Endothelial cell of umbilical vein (primary cell): ENCODE measurements around the gene SLMAP. TPM values are rescaled to one million over a fixed set of nuclear protein-coding genes. Genes with fewer than 3 reads are reported as not detected.

Experiments used
- BruUV-seq: library from RNA; stranded (reverse); fragments of 400-500 nt; replicated peaks from 2 replicates; lab custom pipeline; 2021; lab: Mats Ljungman, UMichigan
- CTCF ChIA-PET: fragments of 300-600, 350-600 bp; sonication (Branson Sonifier 250); formaldehyde crosslinking; loops from one replicate; lab custom pipeline; 2021; ENCODE audit warnings: antibody characterized with exemption, inconsistent platforms; lab: Charles Lee
- POLR2A ChIA-PET: fragments of 300-600, 350-600 bp; sonication (Branson Sonifier 250); formaldehyde crosslinking; loops from one replicate; lab custom pipeline; 2021; ENCODE audit warnings: antibody characterized with exemption, inconsistent platforms; lab: Charles Lee
- DNase-seq: peaks from one replicate; pipeline ENCODE4 v3.0.0-alpha.2; 2011; ENCODE audit warnings: low read depth, low spot score
- FAIRE-seq: peaks from 2 replicates; lab custom pipeline; 2011; peaks lifted over from hg19 to GRCh38; lab: Jason Lieb, UNC
- H2AFZ ChIP-seq: 2 replicates; pipeline ENCODE4 v1.6.0; 2012; ENCODE audit warnings: low read depth, low read length, control low read depth, inconsistent platforms
- H3K27ac ChIP-seq: 2 replicates; pipeline ENCODE4 v1.5.1; 2011; ENCODE audit warnings: low read depth, mild to moderate bottlenecking, control low read depth, low read length, moderate library complexity; ENCODE audit not compliant: insufficient read depth
- H3K27me3 ChIP-seq, 2 experiments: 2 replicates each; pipeline versions ENCODE4 v1.6.0 to v1.6.1; 2011; ENCODE audit warnings: low read length in 2 of 2, mixed read lengths in 1 of 2; ENCODE audit not compliant: control insufficient read depth in 2 of 2, insufficient read depth in 2 of 2
- H3K36me3 ChIP-seq, 2 experiments: 2 replicates in 1 of 2; 3 replicates in 1 of 2; pipeline ENCODE4 v1.5.1; 2011; ENCODE audit warnings: low read length in 2 of 2, mild to moderate bottlenecking in 1 of 2, moderate library complexity in 1 of 2; ENCODE audit not compliant: control insufficient read depth in 2 of 2, insufficient read depth in 2 of 2; ENCODE audit errors: extremely low read depth in 1 of 2
- H3K4me1 ChIP-seq: 3 replicates; pipeline ENCODE4 v1.5.1; 2011; ENCODE audit warnings: mild to moderate bottlenecking, low read length; ENCODE audit not compliant: control insufficient read depth, insufficient read depth; ENCODE audit errors: extremely low read depth
- H3K4me2 ChIP-seq: 2 replicates; pipeline ENCODE4 v1.6.1; 2011; ENCODE audit warnings: low read length, control low read depth, mixed read lengths; ENCODE audit not compliant: insufficient read depth
- H3K4me3 ChIP-seq, 3 experiments: fragments of 200-600 bp in 1 of 3; sonication (generic), shearing (Covaris generic) in 1 of 3; replicated peaks in 1 of 3; 2 replicates each; pipeline ENCODE4 v1.5.1; 2011 to 2016; ENCODE audit warnings: control low read depth in 3 of 3, low read length in 3 of 3, mild to moderate bottlenecking in 2 of 3, inconsistent platforms in 1 of 3, low read depth in 1 of 3, moderate library complexity in 1 of 3; ENCODE audit not compliant: insufficient read depth in 1 of 3
- H3K79me2 ChIP-seq: 2 replicates; pipeline ENCODE4 v1.6.0; 2012; ENCODE audit warnings: low read length, inconsistent platforms; ENCODE audit not compliant: control insufficient read depth, insufficient read depth
- H3K9ac ChIP-seq: replicated peaks from 2 replicates; pipeline ENCODE3; 2011; ENCODE audit warnings: low read length, control low read depth; ENCODE audit not compliant: insufficient read depth; ENCODE audit errors: extremely low read depth
- H3K9me1 ChIP-seq: replicated peaks from 3 replicates; pipeline ENCODE4 v1.6.0; 2011; ENCODE audit warnings: mild to moderate bottlenecking, low read length; ENCODE audit not compliant: control insufficient read depth, insufficient read depth; ENCODE audit errors: extremely low read depth
- H3K9me3 ChIP-seq: replicated peaks from 2 replicates; pipeline ENCODE4 v1.5.1; 2012; ENCODE audit warnings: low read length, inconsistent platforms; ENCODE audit not compliant: control insufficient read depth, insufficient read depth
- H4K20me1 ChIP-seq: replicated peaks from 2 replicates; pipeline ENCODE3; 2011; ENCODE audit warnings: mild to moderate bottlenecking, low read length; ENCODE audit not compliant: control insufficient read depth, insufficient read depth; ENCODE audit errors: extremely low read depth
- EZH2 ChIP-seq: IDR thresholded peaks from 2 replicates; pipeline ENCODE4 v1.6.1; 2012; ENCODE audit warnings: borderline replicate concordance, low read depth, mild to moderate bottlenecking, moderate library complexity, low read length, inconsistent platforms; ENCODE audit not compliant: severe bottlenecking
- FOS ChIP-seq: IDR thresholded peaks from 2 replicates; pipeline ENCODE4 v1.6.1; 2011; ENCODE audit warnings: mild to moderate bottlenecking, low read length, moderate library complexity, borderline replicate concordance; ENCODE audit not compliant: insufficient read depth
- GATA2 ChIP-seq: IDR thresholded peaks from 2 replicates; pipeline ENCODE4 v1.7.0; 2011; ENCODE audit warnings: low read depth, mild to moderate bottlenecking, moderate library complexity, mixed read lengths, low read length; ENCODE audit not compliant: insufficient read length, insufficient read depth
- JUN ChIP-seq: IDR thresholded peaks from 2 replicates; pipeline ENCODE4 v1.6.1; 2011; ENCODE audit warnings: borderline replicate concordance, low read depth; ENCODE audit not compliant: insufficient read length, insufficient read depth
- MAX ChIP-seq: IDR thresholded peaks from 2 replicates; pipeline ENCODE4 v1.6.1; 2011; ENCODE audit not compliant: insufficient read depth, insufficient read length
- MYC ChIP-seq: IDR thresholded peaks from one replicate; pipeline ENCODE4 v1.6.1; 2011; ENCODE audit warnings: mild to moderate bottlenecking, low read depth, low read length
- POLR2A ChIP-seq: IDR thresholded peaks from 2 replicates; pipeline ENCODE4 v1.6.1; 2012; ENCODE audit warnings: low read depth, mild to moderate bottlenecking, control low read depth, low read length
- POLR2AphosphoS5 ChIP-seq: IDR thresholded peaks from 2 replicates; pipeline ENCODE4 v1.6.1; 2012; ENCODE audit warnings: low read depth, mild to moderate bottlenecking, control low read depth, low read length, moderate library complexity; ENCODE audit not compliant: insufficient read depth
- dilution Hi-C: fragments of 300-500 bp; cut with MboI; formaldehyde crosslinking; loops from one replicate; pipeline ENCODE4 v1.15.0; 2019; ENCODE audit warnings: low sequenced_read_pairs; ENCODE audit not compliant: extremely low pct_ligation_motif_present
- intact Hi-C: fragments of 100-400 bp; cut with micrococcal nuclease; formaldehyde crosslinking; loops from one replicate; pipeline ENCODE4 v1.10.0; 2022
- polyA plus RNA-seq, 4 experiments: library from polyadenylated mRNA; depleted of rRNA in 3 of 4; stranded (reverse) in 3 of 4; unstranded in 1 of 4; fragments of >200 nt; gene quantifications; 2 replicates each; pipeline versions ENCODE4 v1.2.1 to v1.2.3, GENCODE V29; 2011 to 2012; ENCODE audit warnings: missing spikeins in 1 of 4
- total RNA-seq: library from RNA; stranded (reverse); gene quantifications from 2 replicates; pipeline ENCODE4 v1.2.3, GENCODE V29; 2021
- TF ChIP-seq, protein P1 (sequence below), 2 donors: IDR thresholded peaks; 1 replicate in 1 of 2; 2 replicates in 1 of 2; pipeline ENCODE4 v1.5.1; 2011; ENCODE audit warnings: low read length in 2 of 2, mild to moderate bottlenecking in 2 of 2, moderate library complexity in 2 of 2, control low read depth in 1 of 2, inconsistent platforms in 1 of 2, low read depth in 1 of 2; ENCODE audit not compliant: insufficient read depth in 1 of 2; ENCODE audit errors: extremely low read depth in 1 of 2

SLMAP gene
- total and polyA plus RNA-seq, 2 donors (not counting 3 experiments of a cell fraction or from before 2014, with no cell fraction given) = 9.8 to 54.7 TPM

- ChIA-PET CTCF (interaction anchor here (1.0 kb wide), 1 partner anchor 43 kb away, joined by 3 read pairs; no protein-coding TSS in a partner anchor), POLR2A (no interaction called here)
- DNase-seq (no peak), FAIRE-seq (no peak)
- no peak overlapping the region for H3K27ac ChIP-seq
- H3K9me1 ChIP-seq = no peaks in the 10 kb centered on the region
- no peaks in the 10 kb centered on the region for H4K20me1 ChIP-seq
- dilution Hi-C loops (no loop called here), intact Hi-C loops (no loop called here)
- H3K4me3 ChIP-seq = no peak overlapping the region
- H3K36me3 ChIP-seq = no peaks in the 10 kb centered on the region
- no peak overlapping the region for H3K4me2 ChIP-seq
- no peak for TF ChIP-seq GATA2
- TF ChIP-seq EZH2 = no peak
- TF ChIP-seq MYC = no peak
- no peak for TF ChIP-seq JUN
- TF ChIP-seq, protein P1, sequence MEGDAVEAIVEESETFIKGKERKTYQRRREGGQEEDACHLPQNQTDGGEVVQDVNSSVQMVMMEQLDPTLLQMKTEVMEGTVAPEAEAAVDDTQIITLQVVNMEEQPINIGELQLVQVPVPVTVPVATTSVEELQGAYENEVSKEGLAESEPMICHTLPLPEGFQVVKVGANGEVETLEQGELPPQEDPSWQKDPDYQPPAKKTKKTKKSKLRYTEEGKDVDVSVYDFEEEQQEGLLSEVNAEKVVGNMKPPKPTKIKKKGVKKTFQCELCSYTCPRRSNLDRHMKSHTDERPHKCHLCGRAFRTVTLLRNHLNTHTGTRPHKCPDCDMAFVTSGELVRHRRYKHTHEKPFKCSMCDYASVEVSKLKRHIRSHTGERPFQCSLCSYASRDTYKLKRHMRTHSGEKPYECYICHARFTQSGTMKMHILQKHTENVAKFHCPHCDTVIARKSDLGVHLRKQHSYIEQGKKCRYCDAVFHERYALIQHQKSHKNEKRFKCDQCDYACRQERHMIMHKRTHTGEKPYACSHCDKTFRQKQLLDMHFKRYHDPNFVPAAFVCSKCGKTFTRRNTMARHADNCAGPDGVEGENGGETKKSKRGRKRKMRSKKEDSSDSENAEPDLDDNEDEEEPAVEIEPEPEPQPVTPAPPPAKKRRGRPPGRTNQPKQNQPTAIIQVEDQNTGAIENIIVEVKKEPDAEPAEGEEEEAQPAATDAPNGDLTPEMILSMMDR (IDR thresholded peaks at IDR 0.05; ENCODE audit: extremely low read depth in 1 of 2, insufficient read depth in 1 of 2, low read depth in 1 of 2, low read length in 2 of 2) = no peak
- no peak for TF ChIP-seq MAX
- no peak for TF ChIP-seq POLR2A
- no peak for TF ChIP-seq FOS
- TF ChIP-seq POLR2AphosphoS5 = no peak
- no peaks in the 10 kb centered on the region for H3K79me2 ChIP-seq
- BruUV-seq = no TSS peak
- peaks cover 11% of the 10 kb centered on the region for H3K4me1 ChIP-seq
- no peaks in the 10 kb centered on the region for H3K9me3 ChIP-seq
- no peaks in the 10 kb centered on the region for H3K27me3 ChIP-seq
- no peak overlapping the region for H3K9ac ChIP-seq
- no peak overlapping the region for H2AFZ ChIP-seq
Observed at GRCh38 chr3:57963811-57964346, 207.8 kb downstream of the SLMAP start.
